Measurements from ENCODE around the gene DIAPH1. TPM values are rescaled to one million over a fixed set of nuclear protein-coding genes. Genes with fewer than 3 reads are reported as not detected.

DIAPH1 gene
- total RNA-seq, 3 donors from 2014 or later, result 53.3 to 87.7 (median 82.7) TPM

- DNase-seq (no peak), ATAC-seq (no peak)
- intact Hi-C loops (cut with DNase I, micrococcal nuclease), result no loop called here
- no peak for TF ChIP-seq CTCF (IDR thresholded peaks at IDR 0.05)
- Histone ChIP-seq H3K36me3 (ENCODE audit: low read depth) (no peaks in the 10 kb centered on the region), H3K4me1 (ENCODE audit: low read depth) (peaks cover 33% of the 10 kb centered on the region), H3K4me3 (no peak overlapping the region), H3K9me3 (no peaks in the 10 kb centered on the region)
Measured at GRCh38 chr5:141517312-141517711, 101.5 kb downstream of the DIAPH1 start.

- ATAC-seq (no peak), DNase-seq (no peak)
- peaks cover 30% of the 10 kb centered on the region for H3K4me1 ChIP-seq (ENCODE audit: low read depth)
- intact Hi-C loops (cut with DNase I, micrococcal nuclease), result no loop called here
- no peak overlapping the region for H3K4me3 ChIP-seq
- no peaks in the 10 kb centered on the region for H3K36me3 ChIP-seq (ENCODE audit: low read depth)
- no peaks in the 10 kb centered on the region for H3K9me3 ChIP-seq
- no peak for TF ChIP-seq CTCF (IDR thresholded peaks at IDR 0.05)
Measured at GRCh38 chr5:141516672-141517025, 102.2 kb downstream of the DIAPH1 start.

- DNase-seq (no peak), ATAC-seq (no peak)
- no peaks in the 10 kb centered on the region for H3K9me3 ChIP-seq
- no peak for TF ChIP-seq CTCF (IDR thresholded peaks at IDR 0.05)
- no peak overlapping the region for H3K4me3 ChIP-seq
- intact Hi-C loops (cut with DNase I, micrococcal nuclease), result no loop called here
- H3K36me3 ChIP-seq (ENCODE audit: low read depth), result no peaks in the 10 kb centered on the region
- peaks cover 26% of the 10 kb centered on the region for H3K4me1 ChIP-seq (ENCODE audit: low read depth)
Measured at GRCh38 chr5:141515946-141516671, 102.7 kb downstream of the DIAPH1 start.

- ATAC-seq (no peak), DNase-seq (no peak)
- intact Hi-C loops (cut with DNase I, micrococcal nuclease), result no loop called here
- peaks cover 17% of the 10 kb centered on the region for H3K4me1 ChIP-seq (ENCODE audit: low read depth)
- no peaks in the 10 kb centered on the region for H3K36me3 ChIP-seq (ENCODE audit: low read depth)
- no peak overlapping the region for H3K4me3 ChIP-seq
- TF ChIP-seq CTCF (IDR thresholded peaks at IDR 0.05), result no peak
- H3K9me3 ChIP-seq, result no peaks in the 10 kb centered on the region
Measured at GRCh38 chr5:141515141-141515540, 103.7 kb downstream of the DIAPH1 start.

GRCh38 chr5:141514330-141515133 is 104.3 kb downstream of the DIAPH1 start:
- ATAC-seq (no peak), DNase-seq (no peak)
- no peak for TF ChIP-seq CTCF (IDR thresholded peaks at IDR 0.05)
- no peaks in the 10 kb centered on the region for H3K36me3 ChIP-seq (ENCODE audit: low read depth)
- H3K9me3 ChIP-seq, result no peaks in the 10 kb centered on the region
- peaks cover 15% of the 10 kb centered on the region for H3K4me1 ChIP-seq (ENCODE audit: low read depth)
- intact Hi-C loops (cut with DNase I, micrococcal nuclease), result no loop called here
- H3K4me3 ChIP-seq, result no peak overlapping the region
